Activated CD4-positive, CD25-positive, alpha-beta regulatory T cell treated with anti-CD3 and anti-CD28 coated beads, Interleukin-2, amount 50 U/mL, for 16 hours (primary cell): ENCODE data around the gene NDUFV1.
"Not testable (repeated sequence)": the region's sequence is repeated elsewhere in the genome, so short reads cannot be mapped to it uniquely, and the experiment has no call there.

Experiments
- DNase-seq: peaks from one replicate; pipeline ENCODE4 v3.0.0-alpha.2; 2020; ENCODE audit warnings: low read depth, low spot score

NDUFV1 gene

DNA sequence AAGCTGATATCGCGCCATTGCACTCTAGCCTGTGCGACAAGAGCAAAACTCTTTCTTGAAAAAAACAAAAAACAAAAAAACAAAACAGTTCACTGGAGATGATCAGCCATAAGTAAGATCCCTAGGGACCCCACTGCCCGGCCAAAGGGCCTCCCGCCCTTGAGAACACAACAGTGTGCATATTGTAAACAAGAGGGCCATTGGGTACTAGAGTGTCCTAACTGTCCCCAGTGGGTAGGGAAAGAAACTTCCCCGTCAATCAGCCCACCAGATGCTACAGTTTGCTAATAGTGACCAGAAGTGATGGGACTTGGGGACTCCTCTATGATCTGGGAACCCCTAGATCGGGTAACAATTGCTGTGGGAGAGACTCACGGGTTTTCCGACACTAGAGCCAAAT, 47.5 kb downstream of the NDUFV1 start:
- no peak for DNase-seq

DNA sequence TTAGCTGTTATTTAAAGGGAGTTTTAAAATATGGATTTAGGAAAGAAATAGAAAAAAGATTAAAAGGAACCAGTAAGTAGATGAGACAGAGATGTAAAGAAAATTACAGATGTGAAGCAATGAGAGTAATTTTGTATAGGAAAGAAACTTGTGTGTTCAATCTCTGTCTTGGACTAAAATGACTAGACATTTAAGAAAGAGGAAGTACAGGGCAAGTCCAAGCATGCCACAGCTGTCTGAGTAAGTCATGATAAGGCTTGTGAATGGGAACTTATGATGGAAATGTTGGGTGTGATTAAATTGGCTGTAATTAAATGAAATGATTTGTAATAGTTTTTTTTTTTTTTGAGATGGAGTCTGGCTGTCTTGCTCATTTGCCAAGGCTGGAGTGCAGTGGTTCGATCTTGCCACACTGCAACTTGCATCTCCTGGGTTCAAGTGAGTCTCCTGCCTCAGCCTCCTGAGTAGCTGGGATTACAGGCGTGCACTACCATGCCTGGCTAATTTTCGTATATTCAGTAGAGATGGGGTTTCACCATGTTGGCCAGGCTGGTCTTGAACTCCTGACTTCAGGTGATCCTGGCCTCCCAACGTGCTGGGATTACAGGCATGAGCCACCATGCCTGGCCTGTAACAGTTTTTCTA, 49.7 kb downstream of the NDUFV1 start:
- DNase-seq, result no peak

DNA sequence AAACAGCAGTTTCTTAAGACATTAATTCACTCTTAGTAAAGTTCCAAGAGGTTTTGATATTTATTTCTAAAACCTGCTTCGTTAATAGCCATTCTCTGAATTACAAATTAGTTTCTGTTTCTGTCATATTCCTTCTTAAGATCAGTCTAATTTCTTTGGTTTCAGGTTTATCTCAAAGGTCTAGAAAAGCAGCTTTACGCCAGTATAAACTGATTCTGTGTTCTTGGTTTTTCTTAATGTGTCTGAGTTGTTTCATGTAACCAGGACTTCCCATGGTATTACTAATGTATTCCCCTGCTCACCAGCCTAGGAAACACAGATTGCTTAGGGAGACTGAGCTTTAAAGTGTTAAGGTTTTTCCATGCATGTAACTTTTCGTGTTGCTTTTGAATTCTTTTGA, 50.6 kb downstream of the NDUFV1 start:
- no peak for DNase-seq

DNA sequence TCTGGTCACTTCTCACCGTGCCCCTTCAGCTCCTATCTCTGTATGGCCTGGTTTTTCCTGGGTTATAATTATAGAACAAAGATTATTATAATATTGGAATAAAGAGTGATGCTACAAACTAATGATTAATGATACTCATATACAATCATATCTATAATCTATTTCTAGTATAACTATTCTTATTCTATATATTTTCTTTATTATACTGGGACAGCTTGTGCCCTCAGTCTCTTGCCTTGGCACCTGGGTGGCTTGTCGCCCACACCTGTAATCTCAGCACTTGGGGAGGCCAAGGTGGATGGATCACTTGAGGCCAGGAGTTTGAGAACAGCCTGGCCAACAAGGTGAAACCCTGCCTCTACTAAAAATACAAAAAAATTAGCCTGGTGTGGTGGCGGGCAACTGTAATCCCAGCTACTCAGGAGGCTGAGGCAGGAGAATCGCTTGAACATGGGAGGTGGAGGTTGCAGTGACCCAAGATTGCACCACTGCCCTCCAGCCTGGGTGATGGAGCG, 53.0 kb downstream of the NDUFV1 start:
- DNase-seq, result not testable (repeated sequence)

DNA sequence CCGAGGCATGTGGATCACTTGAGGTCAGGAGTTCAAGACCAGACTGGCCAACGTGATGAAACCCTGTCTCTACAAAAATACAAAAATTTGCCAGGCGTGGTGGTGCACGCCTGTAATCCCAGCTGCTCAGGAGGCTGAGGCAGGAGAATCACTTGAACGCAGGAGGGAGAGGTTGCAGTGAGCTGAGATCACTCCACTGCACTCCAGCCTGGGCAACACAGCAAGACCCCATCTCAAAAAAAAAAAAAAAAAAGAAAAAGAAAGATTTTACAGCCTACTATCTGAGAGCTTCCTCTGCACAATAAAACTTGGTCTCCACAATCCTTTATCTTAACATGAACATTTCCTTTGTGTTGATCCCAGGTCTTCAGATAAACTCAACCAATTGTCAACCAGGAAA, 54.0 kb downstream of the NDUFV1 start:
- DNase-seq, result not testable (repeated sequence)
